GM23338 (cell line): ENCODE data around the gene PTPRN2.

Experiments used
- CTCF ChIP-seq, 2 experiments: fragments of 200-600 bp in 1 of 2; sonication (generic) in 1 of 2; conservative IDR thresholded peaks; 2 replicates each; pipeline versions ENCODE4 v1.5.1 to v1.6.1; 2016 to 2017; ENCODE audit warnings: antibody characterized with exemption in 2 of 2, low read depth in 2 of 2, mild to moderate bottlenecking in 2 of 2, moderate library complexity in 1 of 2
- EZH2 ChIP-seq: fragments of 200-600 bp; sonication (generic); IDR thresholded peaks from one replicate; pipeline ENCODE4 v1.8.0; 2017; ENCODE audit warnings: antibody characterized with exemption, mild to moderate bottlenecking, low read depth; ENCODE audit not compliant: unreplicated experiment
- POLR2AphosphoS5 ChIP-seq: IDR thresholded peaks from 2 replicates; pipeline ENCODE4 v1.6.1; 2016; ENCODE audit warnings: antibody characterized with exemption, low read depth

GRCh38 chr7:158611541-158611940, 23.9 kb upstream of the PTPRN2 start:
- TF ChIP-seq CTCF (conservative IDR thresholded peaks at IDR 0.05; ENCODE audit: low read depth in 2 of 2) (no peak), EZH2 (no peak), POLR2AphosphoS5 (no peak)
